GM23338 (cell line): ENCODE measurements around the gene PROSER2. TPM values are rescaled to one million over a fixed set of nuclear protein-coding genes. Genes with fewer than 3 reads are reported as not detected.

Source experiments
- ATAC-seq: fragments of 200-7000 bp; cut with Tn5 transposase; 3 replicates; pipeline ENCODE4 v1.9.1; 2020
- DNase-seq: peaks from one replicate; pipeline ENCODE4 v3.0.0-alpha.2; 2015; ENCODE audit warnings: low spot score
- H2AFZ ChIP-seq: fragments of 200-600 bp; sonication (generic); 2 replicates; pipeline ENCODE4 v1.8.0; 2016; ENCODE audit warnings: antibody characterized with exemption, mild to moderate bottlenecking, moderate library complexity
- H3F3A ChIP-seq: fragments of 200-600 bp; sonication (generic); replicated peaks from 2 replicates; pipeline ENCODE4 v1.8.0; 2017; ENCODE audit warnings: antibody characterized with exemption, mixed run types, low read depth
- H3K27ac ChIP-seq: fragments of 200-600 bp; sonication (generic); 2 replicates; pipeline ENCODE4 v1.6.1; 2016; ENCODE audit warnings: low read depth
- H3K27me3 ChIP-seq: fragments of 200-600 bp; sonication (generic); 2 replicates; pipeline ENCODE4 v1.8.0; 2016; ENCODE audit warnings: mild to moderate bottlenecking, mixed run types, moderate library complexity; ENCODE audit not compliant: insufficient read depth
- H3K36me3 ChIP-seq: fragments of 200-600 bp; sonication (generic); 2 replicates; pipeline ENCODE4 v1.8.0; 2016; ENCODE audit warnings: mild to moderate bottlenecking; ENCODE audit not compliant: insufficient read depth
- H3K4me1 ChIP-seq: fragments of 200-600 bp; sonication (generic); 2 replicates; pipeline ENCODE4 v1.8.0; 2016; ENCODE audit warnings: mild to moderate bottlenecking, moderate library complexity; ENCODE audit not compliant: insufficient read depth
- H3K4me2 ChIP-seq: fragments of 200-600 bp; sonication (generic); 2 replicates; pipeline ENCODE4 v1.7.1; 2017; ENCODE audit warnings: mixed run types
- H3K4me3 ChIP-seq: fragments of 200-600 bp; sonication (generic); 2 replicates; pipeline ENCODE4 v1.6.1; 2016; ENCODE audit warnings: mixed run types
- H3K79me2 ChIP-seq: fragments of 200-600 bp; sonication (generic); replicated peaks from 2 replicates; pipeline ENCODE4 v1.8.0; 2017; ENCODE audit warnings: mild to moderate bottlenecking; ENCODE audit not compliant: insufficient read depth
- H3K9me2 ChIP-seq: fragments of 200-600 bp; sonication (generic); 2 replicates; pipeline ENCODE4 v1.8.0; 2017; ENCODE audit not compliant: insufficient read depth
- H4K20me1 ChIP-seq: fragments of 200-600 bp; sonication (generic); replicated peaks from 2 replicates; pipeline ENCODE4 v1.8.0; 2017; ENCODE audit warnings: mild to moderate bottlenecking; ENCODE audit not compliant: insufficient read depth
- H3K27ac Mint-ChIP-seq: 2 replicates; pipeline ENCODE4 v1.8.0; 2020; ENCODE audit warnings: inconsistent platforms, mild to moderate bottlenecking, moderate library complexity, mixed read lengths
- H3K27me3 Mint-ChIP-seq: 3 replicates; pipeline ENCODE4 v1.8.0; 2022; ENCODE audit warnings: low read depth, mild to moderate bottlenecking, moderate library complexity, mixed read lengths, inconsistent platforms; ENCODE audit not compliant: insufficient read depth, poor library complexity
- H3K36me3 Mint-ChIP-seq: 3 replicates; pipeline ENCODE4 v1.8.0; 2021; ENCODE audit warnings: low read depth, mild to moderate bottlenecking, inconsistent platforms, moderate library complexity, mixed read lengths
- H3K4me1 Mint-ChIP-seq: 3 replicates; pipeline ENCODE4 v1.8.0; 2020; ENCODE audit warnings: mild to moderate bottlenecking, inconsistent platforms, mixed read lengths
- H3K4me3 Mint-ChIP-seq: 3 replicates; pipeline ENCODE4 v1.8.0; 2021; ENCODE audit warnings: moderate library complexity, mild to moderate bottlenecking, inconsistent platforms, mixed read lengths
- H3K9me3 Mint-ChIP-seq: 3 replicates; pipeline ENCODE4 v1.8.0; 2020; ENCODE audit warnings: moderate library complexity, mild to moderate bottlenecking, inconsistent platforms, mixed read lengths
- CREB1 ChIP-seq: fragments of 250-450 bp; sonication (Bioruptor Pico); IDR thresholded peaks from 2 replicates; pipeline ENCODE4 v1.5.0; 2020; ENCODE audit warnings: low read depth, mild to moderate bottlenecking, moderate library complexity
- CTCF ChIP-seq, 2 experiments: fragments of 200-600 bp in 1 of 2; sonication (generic) in 1 of 2; conservative IDR thresholded peaks; 2 replicates each; pipeline versions ENCODE4 v1.5.1 to v1.6.1; 2016 to 2017; ENCODE audit warnings: antibody characterized with exemption in 2 of 2, low read depth in 2 of 2, mild to moderate bottlenecking in 2 of 2, moderate library complexity in 1 of 2
- ETS1 ChIP-seq: IDR thresholded peaks from 2 replicates; pipeline ENCODE4 v1.6.1; 2016; ENCODE audit warnings: antibody characterized with exemption
- polyA plus RNA-seq: library from polyadenylated mRNA; unstranded; fragments of >200 nt; fragmentation: Nextera tagmentation; extraction: Ambion mirVana; gene quantifications from 2 replicates; pipeline ENCODE4 v1.2.1, GENCODE V29; 2016
- total RNA-seq: library from RNA; depleted of rRNA; stranded (reverse); fragments of >200 nt; shearing (Covaris generic); gene quantifications from 2 replicates; pipeline ENCODE4 v1.2.3, GENCODE V29; 2014
- TF ChIP-seq, protein P1 (sequence below): IDR thresholded peaks from one replicate; pipeline ENCODE4 v1.6.1; 2018; ENCODE audit warnings: antibody characterized with exemption; ENCODE audit not compliant: unreplicated experiment

Gene PROSER2
- total and polyA plus RNA-seq, 2 experiments from 2014 or later = 4.2 to 10.8 TPM

GRCh38 chr10:11825796-11826414, 2.7 kb downstream of the PROSER2 start:
- H3K9me3 Mint-ChIP-seq = no peaks in the 10 kb centered on the region

GRCh38 chr10:11827006-11827405, 3.9 kb downstream of the PROSER2 start:
- H3K4me1 Mint-ChIP-seq = peaks cover 36% of the 10 kb centered on the region
- Histone ChIP-seq H3K4me1 (peaks cover 16% of the 10 kb centered on the region), H3K27me3 (peaks cover 15% of the 10 kb centered on the region), H4K20me1 (no peaks in the 10 kb centered on the region; the same call in 1 of the 2 replicates), H3K27ac (no peak overlapping the region), H2AFZ (no peak overlapping the region), H3K4me3 (no peak overlapping the region), H3F3A (peaks cover 5% of the 10 kb centered on the region; the same call in 1 of the 2 replicates), H3K79me2 (peaks cover 12% of the 10 kb centered on the region), H3K9me2 (no peaks in the 10 kb centered on the region), H3K36me3 (no peaks in the 10 kb centered on the region), H3K4me2 (no peak overlapping the region)
- DNase-seq (no peak), ATAC-seq (no peak)
- TF ChIP-seq, protein P1, sequence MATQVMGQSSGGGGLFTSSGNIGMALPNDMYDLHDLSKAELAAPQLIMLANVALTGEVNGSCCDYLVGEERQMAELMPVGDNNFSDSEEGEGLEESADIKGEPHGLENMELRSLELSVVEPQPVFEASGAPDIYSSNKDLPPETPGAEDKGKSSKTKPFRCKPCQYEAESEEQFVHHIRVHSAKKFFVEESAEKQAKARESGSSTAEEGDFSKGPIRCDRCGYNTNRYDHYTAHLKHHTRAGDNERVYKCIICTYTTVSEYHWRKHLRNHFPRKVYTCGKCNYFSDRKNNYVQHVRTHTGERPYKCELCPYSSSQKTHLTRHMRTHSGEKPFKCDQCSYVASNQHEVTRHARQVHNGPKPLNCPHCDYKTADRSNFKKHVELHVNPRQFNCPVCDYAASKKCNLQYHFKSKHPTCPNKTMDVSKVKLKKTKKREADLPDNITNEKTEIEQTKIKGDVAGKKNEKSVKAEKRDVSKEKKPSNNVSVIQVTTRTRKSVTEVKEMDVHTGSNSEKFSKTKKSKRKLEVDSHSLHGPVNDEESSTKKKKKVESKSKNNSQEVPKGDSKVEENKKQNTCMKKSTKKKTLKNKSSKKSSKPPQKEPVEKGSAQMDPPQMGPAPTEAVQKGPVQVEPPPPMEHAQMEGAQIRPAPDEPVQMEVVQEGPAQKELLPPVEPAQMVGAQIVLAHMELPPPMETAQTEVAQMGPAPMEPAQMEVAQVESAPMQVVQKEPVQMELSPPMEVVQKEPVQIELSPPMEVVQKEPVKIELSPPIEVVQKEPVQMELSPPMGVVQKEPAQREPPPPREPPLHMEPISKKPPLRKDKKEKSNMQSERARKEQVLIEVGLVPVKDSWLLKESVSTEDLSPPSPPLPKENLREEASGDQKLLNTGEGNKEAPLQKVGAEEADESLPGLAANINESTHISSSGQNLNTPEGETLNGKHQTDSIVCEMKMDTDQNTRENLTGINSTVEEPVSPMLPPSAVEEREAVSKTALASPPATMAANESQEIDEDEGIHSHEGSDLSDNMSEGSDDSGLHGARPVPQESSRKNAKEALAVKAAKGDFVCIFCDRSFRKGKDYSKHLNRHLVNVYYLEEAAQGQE = no peak
- no peak for TF ChIP-seq CTCF (conservative IDR thresholded peaks at IDR 0.05; ENCODE audit: low read depth in 2 of 2)
- peaks cover 8% of the 10 kb centered on the region for H3K27me3 Mint-ChIP-seq
- no peaks in the 10 kb centered on the region for H3K9me3 Mint-ChIP-seq
- H3K36me3 Mint-ChIP-seq = no peaks in the 10 kb centered on the region; the same call in 2 of the 3 replicates
- H3K27ac Mint-ChIP-seq = no peak overlapping the region
- H3K4me3 Mint-ChIP-seq = no peak overlapping the region

More at GRCh38 chr10:11825796-11826414, 2.7 kb downstream of the PROSER2 start:
- no peaks in the 10 kb centered on the region; the same call in 1 of the 2 replicates for H4K20me1 ChIP-seq
- DNase-seq (no peak), ATAC-seq (no peak)
- peaks cover 12% of the 10 kb centered on the region for H3K79me2 ChIP-seq
- no peak overlapping the region for H3K4me2 ChIP-seq
- peaks cover 6% of the 10 kb centered on the region; the same call in 1 of the 2 replicates for H3F3A ChIP-seq
- H3K4me3 Mint-ChIP-seq = no peak overlapping the region
- no peaks in the 10 kb centered on the region for H3K36me3 ChIP-seq
- H3K27ac ChIP-seq = no peak overlapping the region
- peaks cover 8% of the 10 kb centered on the region for H3K27me3 Mint-ChIP-seq
- no peaks in the 10 kb centered on the region for H3K9me2 ChIP-seq
- TF ChIP-seq ETS1 (no peak), CREB1 (CRISPR knock-in tag) (no peak)
- TF ChIP-seq, protein P1 = no peak
- H3K27me3 ChIP-seq = peaks cover 15% of the 10 kb centered on the region
- H3K27ac Mint-ChIP-seq = no peak overlapping the region
- H3K4me3 ChIP-seq = no peak overlapping the region
- peaks cover 16% of the 10 kb centered on the region for H3K4me1 ChIP-seq
- H3K36me3 Mint-ChIP-seq = no peaks in the 10 kb centered on the region; the same call in 2 of the 3 replicates
- H3K4me1 Mint-ChIP-seq = peaks cover 28% of the 10 kb centered on the region
- H2AFZ ChIP-seq = no peak overlapping the region
